Thyroid gland (tissue), 4 donors: ENCODE data around the gene POLN.

Source experiments
- CTCF ChIP-seq, 6 experiments: fragments of 200-600 bp in 3 of 6; fragments of 450-650 bp in 3 of 6; sonication (generic) in 3 of 6; IDR thresholded peaks; one replicate each; pipeline ENCODE4 v1.5.1; 2016 to 2019; ENCODE audit warnings: antibody characterized with exemption in 6 of 6, mild to moderate bottlenecking in 2 of 6, inconsistent platforms in 1 of 6, moderate library complexity in 1 of 6
- POLR2A ChIP-seq, 2 donors: fragments of 450-650 bp; IDR thresholded peaks; one replicate each; pipeline ENCODE4 v1.6.1; 2017; ENCODE audit warnings: antibody characterized with exemption in 2 of 2, mild to moderate bottlenecking in 2 of 2, moderate library complexity in 1 of 2

GRCh38 chr4:2042947-2043395, 198.9 kb downstream of the POLN start:
- TF ChIP-seq CTCF (IDR thresholded peaks at IDR 0.05) (no peak), POLR2A (IDR thresholded peaks at IDR 0.05) (no peak)
